NCI-H128 (cell line): ENCODE data around the gene GNAQ.
"Not testable (repeated sequence)": the region's sequence is repeated elsewhere in the genome, so short reads cannot be mapped to it uniquely, and the experiment has no call there.

Experiments
- DNase-seq: peaks from one replicate; lab custom pipeline; 2025; ENCODE audit not compliant: unreplicated experiment; lab: John Stamatoyannopoulos, UW

GNAQ gene

DNA sequence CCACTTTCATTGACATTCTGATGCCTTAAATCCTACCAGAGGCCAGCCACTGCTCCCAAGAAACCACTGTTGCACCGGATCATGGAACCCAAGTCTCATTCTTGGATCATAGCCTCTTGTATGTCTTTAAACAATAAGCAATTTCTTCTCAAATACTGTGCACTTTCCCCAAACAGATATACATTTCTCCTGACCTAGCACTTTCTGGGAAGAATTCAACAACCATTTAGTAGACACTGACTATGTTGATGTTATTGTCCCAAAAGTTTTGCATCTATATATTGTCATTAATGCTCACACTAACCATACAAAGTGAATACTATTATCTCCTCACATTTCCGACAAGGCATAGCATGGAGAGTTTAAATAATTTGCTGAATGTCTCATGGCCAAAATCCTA, 123.3 kb downstream of the GNAQ start:
- DNase-seq, result no peak

GRCh38 chr9:77907585-77907984, 124.0 kb downstream of the GNAQ start:
- DNase-seq, result no peak

DNA sequence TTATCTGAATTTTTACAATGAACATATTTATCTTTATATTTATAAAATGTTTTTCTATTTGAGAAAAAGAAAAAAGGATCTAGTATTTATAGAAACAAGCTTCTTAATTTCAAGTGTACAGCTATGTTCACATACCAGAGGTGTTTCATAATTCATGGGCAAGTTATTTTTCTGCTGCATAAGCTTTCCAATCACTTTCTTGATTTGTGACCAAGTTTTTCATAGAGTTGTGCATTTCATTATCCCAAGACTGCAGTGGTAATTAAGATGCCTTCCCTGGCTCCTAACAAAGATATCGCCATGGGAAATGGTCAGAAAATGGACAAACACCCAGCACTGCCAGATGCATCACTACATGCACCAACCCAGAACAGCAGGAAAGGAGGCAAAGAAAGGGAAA, 124.6 kb downstream of the GNAQ start:
- DNase-seq, result no peak

GRCh38 chr9:77903666-77904285, 127.8 kb downstream of the GNAQ start:
- no peak for DNase-seq

DNA sequence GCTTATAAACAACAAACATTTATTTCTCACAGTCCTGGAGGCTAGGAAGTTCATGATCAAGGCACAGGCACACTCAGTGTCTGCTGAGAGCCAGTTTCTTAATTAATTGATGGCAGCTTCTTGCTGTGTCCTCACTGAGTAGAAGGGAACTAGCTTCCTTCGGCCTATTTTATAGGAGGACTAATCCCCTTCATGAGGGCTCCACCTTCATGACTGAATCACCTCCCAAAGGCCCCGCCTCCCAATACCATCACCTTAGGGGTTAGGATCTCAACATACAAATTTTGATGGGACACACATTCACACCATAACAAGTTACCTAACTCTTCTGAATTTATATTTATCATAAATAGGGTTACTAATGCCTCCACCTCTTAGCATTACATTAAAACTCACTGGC, 129.8 kb downstream of the GNAQ start:
- no peak for DNase-seq

GRCh38 chr9:77901018-77901417, 130.6 kb downstream of the GNAQ start:
- no peak for DNase-seq

- no peak for DNase-seq
Measured at GRCh38 chr9:77899679-77900354, 131.8 kb downstream of the GNAQ start.

- no peak for DNase-seq
Measured at GRCh38 chr9:77898864-77899263, 132.7 kb downstream of the GNAQ start.

- peak; percentile 25 for DNase-seq
Measured at GRCh38 chr9:77896938-77897667, 134.5 kb downstream of the GNAQ start.

DNA sequence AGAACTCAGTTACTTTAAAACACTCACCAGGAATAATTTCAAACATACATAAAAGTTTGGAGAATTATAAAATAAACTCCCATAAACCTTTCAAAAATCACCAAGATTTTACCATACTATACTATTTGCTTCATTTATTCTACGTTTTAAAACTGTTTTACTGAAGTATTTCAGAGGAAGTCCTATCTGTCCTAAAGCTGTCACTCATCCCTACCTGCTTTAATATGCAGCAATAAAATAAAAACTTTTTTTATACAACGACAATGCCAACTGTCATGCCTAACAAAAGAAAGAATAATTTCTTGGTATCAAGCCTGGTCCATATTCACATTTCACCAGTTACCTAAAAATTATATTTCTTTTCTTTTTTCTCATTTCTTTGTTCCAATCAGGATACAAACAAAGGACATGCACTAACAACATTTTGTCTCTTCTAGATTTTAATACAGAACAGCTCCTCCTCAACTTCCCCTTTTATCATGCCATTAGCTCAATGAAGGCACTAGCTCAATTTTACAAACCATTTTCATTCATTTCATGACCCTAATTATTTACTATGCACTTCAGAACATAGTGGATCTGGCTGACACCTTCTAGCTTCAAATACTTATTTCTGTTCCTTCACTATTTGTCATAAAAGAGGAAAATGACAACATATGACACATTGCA, 135.2 kb downstream of the GNAQ start:
- DNase-seq, result no peak

- DNase-seq, result no peak
Measured at GRCh38 chr9:77893706-77894105, 137.9 kb downstream of the GNAQ start.

- DNase-seq, result no peak
Measured at GRCh38 chr9:77892955-77893514, 138.6 kb downstream of the GNAQ start.

DNA sequence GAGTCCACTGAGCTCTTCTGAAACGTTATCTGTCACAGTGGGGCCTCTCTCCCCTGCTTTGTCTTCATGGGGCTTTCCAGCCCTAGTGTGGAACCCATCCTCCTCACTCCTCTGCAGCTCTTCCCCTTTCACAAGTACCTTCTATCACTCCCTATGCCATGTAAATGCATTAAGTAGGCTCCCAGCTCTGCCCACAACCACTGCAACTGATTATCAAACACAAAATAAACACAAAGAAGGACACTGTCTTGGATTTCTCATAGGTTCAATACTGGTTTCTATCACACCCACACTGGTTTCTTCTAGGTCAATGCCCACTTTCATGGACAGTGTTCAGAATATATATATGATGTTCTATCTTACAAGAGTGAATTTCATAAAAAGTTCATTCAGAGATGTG, 139.4 kb downstream of the GNAQ start:
- DNase-seq, result no peak

DNA sequence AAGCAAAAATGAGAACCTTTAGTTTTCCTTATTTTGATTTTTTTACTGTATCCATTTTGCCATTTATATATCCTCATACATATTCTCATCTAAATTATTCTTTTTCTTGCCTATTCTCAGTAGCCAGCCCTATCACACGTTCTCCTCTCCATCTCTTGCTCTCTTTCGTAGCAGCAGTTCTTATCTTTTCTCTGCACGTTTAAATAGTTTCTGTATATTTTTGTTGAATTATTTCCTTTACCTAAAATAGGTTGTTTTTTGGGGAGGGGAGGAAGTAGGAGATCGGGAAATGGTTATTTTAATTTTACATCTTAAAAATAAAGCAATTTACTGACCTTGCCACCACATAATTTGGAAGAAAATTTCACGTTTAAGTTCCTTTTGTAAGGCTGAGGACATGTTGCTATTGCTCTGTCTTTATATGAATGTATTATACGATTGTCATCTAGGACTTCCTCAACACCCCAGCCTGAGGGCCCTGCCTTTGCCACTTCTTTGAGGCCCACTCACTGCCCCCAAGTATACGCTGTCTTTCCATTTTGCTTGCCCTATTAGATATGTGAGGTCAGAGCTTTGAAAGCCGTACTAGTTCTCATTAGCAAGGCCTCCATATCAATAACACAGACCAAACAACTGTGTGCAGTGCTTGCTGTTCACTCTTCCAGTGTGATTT, 140.3 kb downstream of the GNAQ start:
- no peak for DNase-seq

GRCh38 chr9:77887662-77888061, 143.9 kb downstream of the GNAQ start:
- DNase-seq, result no peak

DNA sequence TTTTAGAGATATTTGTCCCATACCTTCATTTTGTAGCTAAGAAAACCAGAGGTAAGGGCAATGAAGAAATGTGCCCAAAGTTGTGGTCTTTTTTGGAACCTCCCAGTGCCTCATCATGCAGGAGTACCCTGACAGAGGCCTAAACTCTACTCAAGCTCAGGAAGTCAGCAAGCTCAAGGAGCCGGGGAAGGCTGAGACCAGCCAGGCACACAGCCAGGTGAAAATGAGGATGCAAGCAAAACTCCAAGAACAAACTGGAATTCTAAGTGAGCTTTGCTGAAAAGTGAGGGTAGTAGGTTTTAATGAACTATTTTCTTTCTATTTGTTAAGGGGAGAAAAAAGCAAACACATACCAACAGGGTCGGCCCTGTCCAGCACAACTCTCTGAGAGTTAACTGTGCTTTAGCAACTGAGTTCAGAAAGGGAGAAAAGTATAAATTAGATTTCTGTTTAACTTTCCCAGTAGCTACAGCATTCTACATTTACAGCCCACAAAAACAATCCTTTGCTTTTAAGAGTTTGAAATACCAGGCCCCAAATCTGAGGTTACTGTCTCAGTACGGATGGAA, 146.4 kb downstream of the GNAQ start:
- no peak for DNase-seq

GRCh38 chr9:77883846-77884771, 147.5 kb downstream of the GNAQ start:
- DNase-seq, result no peak

GRCh38 chr9:77883133-77883532, 148.5 kb downstream of the GNAQ start:
- DNase-seq, result no peak

DNA sequence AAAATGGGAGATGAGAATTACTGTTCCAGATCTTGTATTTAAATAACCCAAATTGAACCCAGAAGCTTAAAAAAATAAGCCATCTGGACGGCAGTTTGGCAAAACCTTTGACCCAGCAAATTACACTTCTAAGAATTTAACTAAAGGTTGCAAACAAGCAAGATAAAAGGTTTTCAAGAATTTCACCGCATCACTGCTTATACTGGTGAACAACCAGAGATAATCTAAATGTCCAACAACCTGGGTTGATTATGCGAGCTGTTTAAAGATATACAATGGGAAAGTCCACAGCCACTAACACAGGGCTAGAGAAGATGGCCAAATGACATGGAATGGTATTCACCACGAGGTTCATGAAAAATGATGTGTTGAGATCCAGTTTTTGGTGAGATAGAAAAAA, 149.3 kb downstream of the GNAQ start:
- DNase-seq, result no peak

DNA sequence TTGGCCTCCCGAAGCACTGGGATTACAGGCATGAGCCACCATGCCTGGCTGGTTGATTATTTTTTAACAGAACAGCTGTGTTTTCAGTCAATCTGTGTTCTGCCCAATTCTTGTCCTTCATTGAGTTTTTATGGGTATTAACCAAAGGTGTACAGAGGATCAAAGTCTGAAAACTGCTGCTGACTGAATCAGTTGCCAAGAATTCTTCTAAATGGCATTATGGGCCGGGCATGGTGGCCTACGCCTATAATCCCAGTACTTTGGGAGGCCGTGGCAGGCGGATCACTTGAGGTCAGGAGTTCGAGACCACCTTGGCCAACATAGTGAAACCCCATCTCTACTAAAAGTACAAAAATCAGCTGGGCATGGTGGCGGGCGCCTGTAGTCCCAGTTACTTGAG, 150.0 kb downstream of the GNAQ start:
- DNase-seq, result not testable (repeated sequence)
